ENCODE data around the gene HIBCH. TPM values are rescaled to one million over a fixed set of nuclear protein-coding genes. Genes with fewer than 3 reads are reported as not detected.

The HIBCH gene
- total RNA-seq, 3 donors from 2014 or later (not counting 1 experiment from before 2014, with no cell fraction given), result 19.3 to 31.4 (median 21.6) TPM

- H3K36me3 ChIP-seq (ENCODE audit: control insufficient read depth, insufficient read depth, low read length), result peaks cover 20% of the 10 kb centered on the region
- no peaks in the 10 kb centered on the region for H3K27me3 ChIP-seq (ENCODE audit: control insufficient read depth, insufficient read depth, low read length)
- Mint-ChIP-seq H3K4me1 (no peaks in the 10 kb centered on the region), H3K9me3 (peaks cover 0 to 3% of the 10 kb centered on the region in 2 donors), H3K36me3 (peaks cover 12% of the 10 kb centered on the region), H3K27me3 (ENCODE audit: low read depth in 2 of 2) (no peaks in the 10 kb centered on the region), H3K4me3 (no peak overlapping the region), H3K27ac (no peak overlapping the region)
- no peak for TF ChIP-seq CTCF (IDR thresholded peaks at IDR 0.05)
- DNase-seq (no peak), ATAC-seq (no peak)
- WGBS (ENCODE audit: insufficient coverage), result no CpG with 5 or more reads among the region's 2 CpGs
- no peaks in the 10 kb centered on the region for H3K9me3 ChIP-seq (ENCODE audit: control insufficient read depth, insufficient read depth, low read length)
- no peak overlapping the region for H3K4me3 ChIP-seq (ENCODE audit: low read length)
- H3K4me1 ChIP-seq (ENCODE audit: control insufficient read depth, insufficient read depth, low read length), result no peaks in the 10 kb centered on the region
- intact Hi-C loops (cut with micrococcal nuclease), result no loop called here
- H3K27ac ChIP-seq (ENCODE audit: low read length), result no peak overlapping the region
These were observed 57.8 kb downstream of the HIBCH start for GRCh38 chr2:190261851-190262250.

- Mint-ChIP-seq H3K9me3 (no peaks in the 10 kb centered on the region), H3K27ac (no peak overlapping the region), H3K4me1 (no peaks in the 10 kb centered on the region), H3K36me3 (peaks cover 18% of the 10 kb centered on the region), H3K27me3 (ENCODE audit: low read depth in 2 of 2) (no peaks in the 10 kb centered on the region), H3K4me3 (no peak overlapping the region)
- H3K27me3 ChIP-seq (ENCODE audit: control insufficient read depth, insufficient read depth, low read length), result no peaks in the 10 kb centered on the region
- ATAC-seq (no peak), DNase-seq (no peak)
- H3K4me1 ChIP-seq (ENCODE audit: control insufficient read depth, insufficient read depth, low read length), result no peaks in the 10 kb centered on the region
- no peak for TF ChIP-seq CTCF (IDR thresholded peaks at IDR 0.05)
- no peak overlapping the region for H3K27ac ChIP-seq (ENCODE audit: low read length)
- H3K9me3 ChIP-seq (ENCODE audit: control insufficient read depth, insufficient read depth, low read length), result no peaks in the 10 kb centered on the region
- intact Hi-C loops (cut with micrococcal nuclease), result no loop called here
- H3K36me3 ChIP-seq (ENCODE audit: control insufficient read depth, insufficient read depth, low read length), result peaks cover 43% of the 10 kb centered on the region
- H3K4me3 ChIP-seq (ENCODE audit: low read length), result no peak overlapping the region
- WGBS (ENCODE audit: insufficient coverage), result 96% methylated on average over 3 of the region's 3 CpGs
These were observed 63.5 kb downstream of the HIBCH start for GRCh38 chr2:190256087-190256486.

- no peak overlapping the region for H3K4me3 Mint-ChIP-seq
- TF ChIP-seq CTCF (IDR thresholded peaks at IDR 0.05), result no peak
- ATAC-seq (no peak), DNase-seq (no peak)
- H3K27me3 ChIP-seq (ENCODE audit: control insufficient read depth, insufficient read depth, low read length), result no peaks in the 10 kb centered on the region
- H3K4me1 ChIP-seq (ENCODE audit: control insufficient read depth, insufficient read depth, low read length), result no peaks in the 10 kb centered on the region
- H3K9me3 Mint-ChIP-seq, result no peaks in the 10 kb centered on the region
- peaks cover 47% of the 10 kb centered on the region for H3K36me3 ChIP-seq (ENCODE audit: control insufficient read depth, insufficient read depth, low read length)
- H3K4me3 ChIP-seq (ENCODE audit: low read length), result no peak overlapping the region
- WGBS (ENCODE audit: insufficient coverage), result 94% methylated on average over 3 of the region's 3 CpGs
- H3K9me3 ChIP-seq (ENCODE audit: control insufficient read depth, insufficient read depth, low read length), result no peaks in the 10 kb centered on the region
- no peak overlapping the region for H3K27ac Mint-ChIP-seq
- H3K36me3 Mint-ChIP-seq, result peaks cover 18% of the 10 kb centered on the region
- no peaks in the 10 kb centered on the region for H3K27me3 Mint-ChIP-seq (ENCODE audit: low read depth in 2 of 2)
- no peaks in the 10 kb centered on the region for H3K4me1 Mint-ChIP-seq
- H3K27ac ChIP-seq (ENCODE audit: low read length), result no peak overlapping the region
- intact Hi-C loops (cut with micrococcal nuclease), result no loop called here
These were observed 64.0 kb downstream of the HIBCH start for GRCh38 chr2:190255676-190256075.

- H3K9me3 ChIP-seq (ENCODE audit: control insufficient read depth, insufficient read depth, low read length), result no peaks in the 10 kb centered on the region
- WGBS (ENCODE audit: insufficient coverage), result 100% methylated on average over 3 of the region's 3 CpGs
- H3K36me3 Mint-ChIP-seq, result peaks cover 18% of the 10 kb centered on the region
These were observed 65.4 kb downstream of the HIBCH start for GRCh38 chr2:190254063-190254850.

More at GRCh38 chr2:190254063-190254850, 65.4 kb downstream of the HIBCH start:
- no peaks in the 10 kb centered on the region for H3K4me1 Mint-ChIP-seq
- Histone ChIP-seq H3K4me1 (ENCODE audit: control insufficient read depth, insufficient read depth, low read length) (no peaks in the 10 kb centered on the region), H3K27ac (ENCODE audit: low read length) (no peak overlapping the region), H3K4me3 (ENCODE audit: low read length) (no peak overlapping the region), H3K36me3 (ENCODE audit: control insufficient read depth, insufficient read depth, low read length) (peaks cover 54% of the 10 kb centered on the region), H3K27me3 (ENCODE audit: control insufficient read depth, insufficient read depth, low read length) (no peaks in the 10 kb centered on the region)
- ATAC-seq (no peak), DNase-seq (no peak)
- intact Hi-C loops (cut with micrococcal nuclease), result no loop called here
- no peak overlapping the region for H3K4me3 Mint-ChIP-seq
- no peaks in the 10 kb centered on the region for H3K27me3 Mint-ChIP-seq (ENCODE audit: low read depth in 2 of 2)
- TF ChIP-seq CTCF (IDR thresholded peaks at IDR 0.05), result no peak
- H3K9me3 Mint-ChIP-seq, result no peaks in the 10 kb centered on the region
- H3K27ac Mint-ChIP-seq, result no peak overlapping the region
